Heart right ventricle (tissue), 16 donors: Measurements from ENCODE around the gene P3H2. TPM values are rescaled to one million over a fixed set of nuclear protein-coding genes. Genes with fewer than 3 reads are reported as not detected.

ENCODE experiments used
- ATAC-seq, 8 donors: fragments of 200-7000 bp; cut with Tn5 transposase; one replicate each; pipeline ENCODE4 v1.9.1; 2020; ENCODE audit warnings: mild to moderate bottlenecking in 8 of 8, moderate library complexity in 8 of 8, moderate number of reproducible peaks in 1 of 8
- DNase-seq, 2 donors: peaks; one replicate each; pipeline ENCODE4 v3.0.0-alpha.2; 2020
- H3K27ac ChIP-seq, 10 donors: fragments of 200-600 bp; sonication (generic) in 2 of 10; one replicate each; pipeline versions ENCODE4 v1.5.0 to v1.8.0; 2020 to 2022; ENCODE audit warnings: mild to moderate bottlenecking in 3 of 10
- H3K27me3 ChIP-seq, 7 donors: fragments of 200-600 bp; one replicate each; pipeline ENCODE4 v1.8.0; 2021 to 2022; ENCODE audit warnings: mild to moderate bottlenecking in 2 of 7
- H3K36me3 ChIP-seq, 9 donors: fragments of 200-600 bp; sonication (generic) in 1 of 9; one replicate each; pipeline versions ENCODE4 v1.5.0 to v1.8.0; 2020 to 2022; ENCODE audit warnings: mild to moderate bottlenecking in 2 of 9
- H3K4me1 ChIP-seq, 9 donors: fragments of 200-600 bp; sonication (generic) in 1 of 9; one replicate each; pipeline versions ENCODE4 v1.5.0 to v1.8.0; 2020 to 2022; ENCODE audit warnings: mild to moderate bottlenecking in 4 of 9
- H3K4me3 ChIP-seq, 10 donors: fragments of 200-600 bp; sonication (generic) in 2 of 10; one replicate each; pipeline versions ENCODE4 v1.5.0 to v1.8.0; 2020 to 2022; ENCODE audit warnings: mild to moderate bottlenecking in 7 of 10, moderate library complexity in 2 of 10
- H3K9me3 ChIP-seq, 11 donors: fragments of 200-600 bp in 10 of 11; sonication (generic) in 2 of 11; one replicate each; pipeline versions ENCODE4 v1.5.0 to v1.8.0; 2013 to 2022; ENCODE audit warnings: mild to moderate bottlenecking in 2 of 11, control low read depth in 1 of 11, moderate library complexity in 1 of 11
- WGBS, 2 donors: extraction: QIAGEN DNeasy Blood & Tissue Kit; methylation state at CpG; one replicate each; pipeline ENCODE4 v1.1.7; 2013; ENCODE audit warnings: inconsistent platforms in 1 of 2; 5-methylcytosine and 5-hydroxymethylcytosine counted together
- intact Hi-C, 10 donors: fragments of 100-400 bp; cut with DNase I; formaldehyde crosslinking; loops; one replicate each; pipeline versions ENCODE4 v1.11.1 to v1.14.2; 2022
- polyA plus RNA-seq, 2 donors: library from polyadenylated mRNA; stranded (reverse); fragments of 200-250 nt; gene quantifications; one replicate each; pipeline ENCODE4 v1.2.3, GENCODE V29; 2013
- total RNA-seq, 10 donors: library from RNA; stranded (reverse); fragmentation: NEBNext Ultra II Directional in 3 of 10; extraction: Animal tissue kit (Norgen Biotek cat#: 25700) in 3 of 10; gene quantifications; one replicate each; pipeline versions ENCODE4 v1.2.1 to v1.2.4, GENCODE V29; 2021 to 2023
- TF ChIP-seq, protein P1 (sequence below), 9 donors: fragments of 200-600 bp; sonication (generic) in 2 of 9; IDR thresholded peaks; one replicate each; pipeline versions ENCODE4 v1.5.0 to v1.8.0; 2021 to 2022; ENCODE audit warnings: antibody characterized with exemption in 9 of 9, mild to moderate bottlenecking in 5 of 9, moderate library complexity in 1 of 9
- donor health status: Arrhythmogenic right ventricular cardiomyopathy.
- donor health status: ischemic (EF 13 %, LVEDD 7.1; RV severe dilation, severe dysfunction).
- donor health status: healthy with polysubstance abuse.
- donor health status: DM: no; HTN: yes; CAD: no.
- donor health status: DM: no; HTN: no; CAD: no.
- donor health status: ischemic (EF 25% LVEDD 6.9; RV normal size, moderate dysfunction).
- donor health status: ischemic (EF 25% LVEDD 5.7; RV mildly dilated, moderate dysfunction).
- donor health status: healthy.
- donor health status: DM: yes; HTN: yes; CAD: no.
- donor health status: Ischemic cardiomyopathy.
- donor health status: ischemic (EF 35%, LVEDD 5.7; RV mildly dilated, moderate dysfunction).
- donor health status: nonischemic (EF 11% LVEDD 7.7; RV severe dilation, severe dysfunction).
- donor health status: DM: yes; HTN: yes; CAD: no.
- donor health status: PGD.
- donor health status: ischemic (EF 29% LVEDD 5.4; RV normal size, mild dysfunction).
- donor health status: nonischemic (EF 23%, LVEDD 6.1; RV moderate dilation, normal function).

P3H2 gene
- total and polyA plus RNA-seq, 12 donors = 0.49 to 28.8 (median 3.5) TPM

- DNase-seq (no peak), ATAC-seq (no peak)
- no peak overlapping the region for H3K27ac ChIP-seq
- TF ChIP-seq, protein P1, sequence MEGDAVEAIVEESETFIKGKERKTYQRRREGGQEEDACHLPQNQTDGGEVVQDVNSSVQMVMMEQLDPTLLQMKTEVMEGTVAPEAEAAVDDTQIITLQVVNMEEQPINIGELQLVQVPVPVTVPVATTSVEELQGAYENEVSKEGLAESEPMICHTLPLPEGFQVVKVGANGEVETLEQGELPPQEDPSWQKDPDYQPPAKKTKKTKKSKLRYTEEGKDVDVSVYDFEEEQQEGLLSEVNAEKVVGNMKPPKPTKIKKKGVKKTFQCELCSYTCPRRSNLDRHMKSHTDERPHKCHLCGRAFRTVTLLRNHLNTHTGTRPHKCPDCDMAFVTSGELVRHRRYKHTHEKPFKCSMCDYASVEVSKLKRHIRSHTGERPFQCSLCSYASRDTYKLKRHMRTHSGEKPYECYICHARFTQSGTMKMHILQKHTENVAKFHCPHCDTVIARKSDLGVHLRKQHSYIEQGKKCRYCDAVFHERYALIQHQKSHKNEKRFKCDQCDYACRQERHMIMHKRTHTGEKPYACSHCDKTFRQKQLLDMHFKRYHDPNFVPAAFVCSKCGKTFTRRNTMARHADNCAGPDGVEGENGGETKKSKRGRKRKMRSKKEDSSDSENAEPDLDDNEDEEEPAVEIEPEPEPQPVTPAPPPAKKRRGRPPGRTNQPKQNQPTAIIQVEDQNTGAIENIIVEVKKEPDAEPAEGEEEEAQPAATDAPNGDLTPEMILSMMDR (IDR thresholded peaks at IDR 0.05) = no peak
- intact Hi-C loops = no loop called here
- WGBS, 2 donors = 86 to 93% methylated on average over 3 of the region's 3 CpGs
- H3K4me1 ChIP-seq = peaks cover 0 to 12% (median 4%) of the 10 kb centered on the region in 9 donors
- H3K4me3 ChIP-seq = no peak overlapping the region
- no peaks in the 10 kb centered on the region for H3K36me3 ChIP-seq
- no peaks in the 10 kb centered on the region for H3K9me3 ChIP-seq
- no peaks in the 10 kb centered on the region for H3K27me3 ChIP-seq
Observed at GRCh38 chr3:190027116-190027515, 93.6 kb downstream of the P3H2 start.

DNA sequence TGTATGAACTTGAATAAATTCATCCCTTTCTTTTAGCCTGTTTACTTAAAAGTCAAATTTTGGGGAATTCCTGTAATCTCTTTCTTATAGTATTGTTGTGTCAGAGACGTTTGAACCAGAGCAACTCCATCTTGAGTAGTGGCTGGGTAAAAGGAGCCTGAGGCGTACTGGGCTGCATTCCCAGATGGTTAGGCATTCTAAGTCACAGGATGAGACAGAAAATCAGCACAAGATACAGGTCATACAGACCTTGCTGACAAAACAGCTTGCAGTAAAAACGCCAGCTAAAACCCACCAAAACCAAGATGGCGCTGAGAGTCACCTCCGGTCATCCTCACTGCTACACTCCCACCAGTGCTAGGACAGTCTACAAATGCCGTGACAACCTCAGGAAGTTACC, 94.5 kb downstream of the P3H2 start:
- no peaks in the 10 kb centered on the region for H3K9me3 ChIP-seq
- H3K36me3 ChIP-seq = no peaks in the 10 kb centered on the region
- H3K27me3 ChIP-seq = no peaks in the 10 kb centered on the region
- no peak for ATAC-seq
- DNase-seq = no peak
- no peak overlapping the region for H3K4me3 ChIP-seq
- 91 to 95% methylated on average over 6 of the region's 6 CpGs for WGBS, 2 donors
- peaks cover 0 to 15% (median 5%) of the 10 kb centered on the region in 9 donors for H3K4me1 ChIP-seq
- intact Hi-C loops = no loop called here
- no peak overlapping the region for H3K27ac ChIP-seq
- TF ChIP-seq, protein P1 (IDR thresholded peaks at IDR 0.05) = no peak

GRCh38 chr3:190024912-190025311, 95.8 kb downstream of the P3H2 start:
- intact Hi-C loops = loop anchor here in 1 of 10 donors (5.0 kb wide), 1 partner anchor 177 kb away; no protein-coding TSS in a partner anchor
- Histone ChIP-seq H3K4me1 (peaks cover 0 to 15% (median 5%) of the 10 kb centered on the region in 9 donors), H3K36me3 (no peaks in the 10 kb centered on the region), H3K9me3 (no peaks in the 10 kb centered on the region), H3K27me3 (no peaks in the 10 kb centered on the region), H3K4me3 (no peak overlapping the region), H3K27ac (no peak overlapping the region)
- ATAC-seq (no peak), DNase-seq (no peak)
- WGBS, 2 donors = 46 to 51% methylated on average over 4 of the region's 4 CpGs
- TF ChIP-seq, protein P1 (IDR thresholded peaks at IDR 0.05) = no peak

- no peak overlapping the region for H3K4me3 ChIP-seq
- no peaks in the 10 kb centered on the region for H3K27me3 ChIP-seq
- no peaks in the 10 kb centered on the region for H3K36me3 ChIP-seq
- no peak overlapping the region for H3K27ac ChIP-seq
- intact Hi-C loops = loop anchor here in 2 of 10 donors (5.0 to 10.0 kb wide), 2 partner anchors 175 to 182 kb away; no protein-coding TSS in a partner anchor
- peaks cover 0 to 27% (median 3%) of the 10 kb centered on the region in 9 donors for H3K4me1 ChIP-seq
- H3K9me3 ChIP-seq = no peaks in the 10 kb centered on the region
- ATAC-seq (no peak), DNase-seq (no peak)
- TF ChIP-seq, protein P1 (IDR thresholded peaks at IDR 0.05) = no peak
- WGBS, 2 donors = 76% methylated on average over 2 of the region's 2 CpGs; no CpG with 5 or more reads in 1 of the 2 donors
Observed at GRCh38 chr3:190019844-190020243, 100.9 kb downstream of the P3H2 start.
